SK-N-SH (cell line): ENCODE measurements around the gene WDR7. TPM values are rescaled to one million over a fixed set of nuclear protein-coding genes. Genes with fewer than 3 reads are reported as not detected.

Experiments
- CTCF ChIA-PET: fragments of 300-600, 350-600 bp; formaldehyde crosslinking; extraction: SDS; loops from one replicate; lab custom pipeline; 2021; lab: Yijun Ruan, JAX
- POLR2A ChIA-PET: fragments of 350-600 bp; sonication (Branson Sonifier 250); formaldehyde crosslinking; extraction: SDS; loops from one replicate; lab custom pipeline; 2020; ENCODE audit warnings: antibody characterized with exemption, inconsistent platforms; lab: Yijun Ruan, JAX
- DNase-seq: peaks from one replicate; pipeline ENCODE4 v3.0.0; 2012
- H2AFZ ChIP-seq: fragments of 200-600 bp; sonication (generic); 2 replicates; pipeline ENCODE4 v1.8.1; 2016; ENCODE audit warnings: antibody characterized with exemption, mild to moderate bottlenecking, low read depth
- H3F3A ChIP-seq: fragments of 200-600 bp; sonication (generic); replicated peaks from 2 replicates; pipeline ENCODE3; 2016; ENCODE audit warnings: antibody characterized with exemption, mild to moderate bottlenecking; ENCODE audit not compliant: insufficient read depth
- H3K27ac ChIP-seq, 2 experiments: fragments of 200-500 bp in 1 of 2; fragments of 200-600 bp in 1 of 2; sonication (Bioruptor generic) in 1 of 2; sonication (generic), shearing (Covaris generic) in 1 of 2; 2 replicates each; pipeline versions ENCODE4 v1.5.1 to v1.6.1; 2014 to 2016; ENCODE audit warnings: low read depth in 2 of 2, inconsistent platforms in 1 of 2, low read length in 1 of 2, mild to moderate bottlenecking in 1 of 2, mixed read lengths in 1 of 2
- H3K27me3 ChIP-seq: fragments of 200-600 bp; sonication (generic), shearing (Covaris generic); 2 replicates; pipeline ENCODE4 v1.6.1; 2016; ENCODE audit warnings: mixed run types; ENCODE audit not compliant: insufficient read depth
- H3K36me3 ChIP-seq, 2 experiments: fragments of 200-500 bp in 1 of 2; fragments of 200-600 bp in 1 of 2; sonication (Bioruptor generic) in 1 of 2; sonication (generic) in 1 of 2; replicated peaks in 1 of 2; 2 replicates each; pipeline versions ENCODE3 to v1.5.1; 2014 to 2016; ENCODE audit warnings: low read length in 1 of 2, mild to moderate bottlenecking in 1 of 2; ENCODE audit not compliant: insufficient read depth in 2 of 2, control insufficient read depth in 1 of 2
- H3K4me1 ChIP-seq, 2 experiments: fragments of 200-500 bp in 1 of 2; fragments of 200-600 bp in 1 of 2; sonication (Bioruptor generic) in 1 of 2; sonication (generic), shearing (Covaris generic) in 1 of 2; 2 replicates each; pipeline versions ENCODE4 v1.5.1 to v1.6.1; 2014 to 2016; ENCODE audit warnings: low read depth in 1 of 2, low read length in 1 of 2, mixed run types in 1 of 2; ENCODE audit not compliant: insufficient read depth in 2 of 2, control insufficient read depth in 1 of 2
- H3K4me2 ChIP-seq: fragments of 200-600 bp; sonication (generic), shearing (Covaris generic); 2 replicates; pipeline ENCODE4 v1.6.1; 2017; ENCODE audit warnings: mixed run types
- H3K4me3 ChIP-seq, 2 experiments: fragments of 200-500 bp in 1 of 2; fragments of 200-600 bp in 1 of 2; sonication (Bioruptor generic) in 1 of 2; sonication (generic), shearing (Covaris generic) in 1 of 2; 2 replicates each; pipeline versions ENCODE4 v1.5.1 to v1.8.1; 2014 to 2016; ENCODE audit warnings: low read depth in 2 of 2, inconsistent platforms in 1 of 2, low read length in 1 of 2, mild to moderate bottlenecking in 1 of 2, mixed read lengths in 1 of 2, moderate library complexity in 1 of 2
- H3K79me2 ChIP-seq: fragments of 200-600 bp; sonication (generic); 2 replicates; pipeline ENCODE4 v1.8.1; 2017; ENCODE audit warnings: mild to moderate bottlenecking; ENCODE audit not compliant: insufficient read depth
- H3K9ac ChIP-seq: fragments of 200-600 bp; sonication (generic); 2 replicates; pipeline ENCODE4 v1.6.1; 2017; ENCODE audit warnings: mixed run types
- H3K9me2 ChIP-seq: fragments of 200-600 bp; sonication (generic); 2 replicates; pipeline ENCODE4 v1.6.1; 2017; ENCODE audit warnings: mixed run types
- H3K9me3 ChIP-seq: fragments of 200-600 bp; sonication (generic); 2 replicates; pipeline ENCODE4 v1.6.1; 2017; ENCODE audit warnings: mixed run types, mild to moderate bottlenecking, moderate library complexity
- H4K20me1 ChIP-seq: fragments of 200-600 bp; sonication (generic); 2 replicates; pipeline ENCODE4 v1.6.1; 2017; ENCODE audit warnings: mild to moderate bottlenecking, mixed run types; ENCODE audit not compliant: insufficient read depth
- CHD2 ChIP-seq: fragments of 150-350 bp; IDR thresholded peaks from 2 replicates; pipeline ENCODE4 v1.6.1; 2018; ENCODE audit warnings: low read length; ENCODE audit not compliant: partially characterized antibody
- ELF1 ChIP-seq: IDR thresholded peaks from 2 replicates; pipeline ENCODE4 v1.4.0; 2012
- EP300 ChIP-seq, 2 experiments: IDR thresholded peaks; 2 replicates each; pipeline versions ENCODE4 v1.4.0 to v1.6.1; 2012; ENCODE audit warnings: borderline replicate concordance in 1 of 2, low read depth in 1 of 2, low read length in 1 of 2
- FOXJ3 ChIP-seq: sonication (generic); formaldehyde crosslinking; IDR thresholded peaks from 2 replicates; pipeline ENCODE4 v1.5.1; 2020; ENCODE audit warnings: mild to moderate bottlenecking, missing genetic modification reagents
- FOXM1 ChIP-seq: IDR thresholded peaks from 2 replicates; pipeline ENCODE4 v1.4.0; 2012; ENCODE audit warnings: low read depth, mild to moderate bottlenecking
- GABPA ChIP-seq: IDR thresholded peaks from 2 replicates; pipeline ENCODE4 v1.4.0; 2012; ENCODE audit warnings: low read depth, mild to moderate bottlenecking
- NFIC ChIP-seq: IDR thresholded peaks from 2 replicates; pipeline ENCODE4 v1.4.0; 2012; ENCODE audit warnings: borderline replicate concordance
- NRF1 ChIP-seq: IDR thresholded peaks from 2 replicates; pipeline ENCODE4 v1.6.1; 2012; ENCODE audit warnings: low read depth, mild to moderate bottlenecking, low read length
- RCOR1 ChIP-seq: fragments of 150-350 bp; IDR thresholded peaks from 2 replicates; pipeline ENCODE4 v1.6.1; 2017; ENCODE audit warnings: antibody characterized with exemption, low read length
- RFX5 ChIP-seq: IDR thresholded peaks from 2 replicates; pipeline ENCODE4 v1.6.1; 2012; ENCODE audit warnings: mild to moderate bottlenecking, improper control_type of control experiment, low read length
- RXRA ChIP-seq: IDR thresholded peaks from 2 replicates; pipeline ENCODE4 v1.4.0; 2012; ENCODE audit warnings: low read depth, mild to moderate bottlenecking, borderline replicate concordance
- SIN3A ChIP-seq: IDR thresholded peaks from 2 replicates; pipeline ENCODE4 v1.6.1; 2012; ENCODE audit warnings: low read depth, mild to moderate bottlenecking, low read length, moderate library complexity, borderline replicate concordance
- SMC3 ChIP-seq: IDR thresholded peaks from 2 replicates; pipeline ENCODE4 v1.6.1; 2012; ENCODE audit warnings: low read depth, low read length, improper control_type of control experiment
- TAF1 ChIP-seq: IDR thresholded peaks from 2 replicates; pipeline ENCODE4 v1.6.1; 2012; ENCODE audit warnings: low read depth, mild to moderate bottlenecking, low read length, moderate library complexity, borderline replicate concordance
- YY1 ChIP-seq: IDR thresholded peaks from 2 replicates; pipeline ENCODE4 v1.4.0; 2012; ENCODE audit warnings: low read depth, mild to moderate bottlenecking
- WGBS: methylation state at CpG from one replicate; pipeline ENCODE4 v1.1.6; 2017; ENCODE audit warnings: low lambda C conversion rate; 5-methylcytosine and 5-hydroxymethylcytosine counted together
- polyA plus RNA-seq, 3 experiments: library from polyadenylated mRNA; depleted of rRNA; stranded (reverse); fragments of >200 nt; gene quantifications; 2 replicates each; pipeline ENCODE4 v1.2.3, GENCODE V29; 2012
- TF ChIP-seq, protein P1 (sequence below): IDR thresholded peaks from 2 replicates; pipeline ENCODE4 v1.4.0; 2012; ENCODE audit warnings: low read depth
- TF ChIP-seq, protein P2 (sequence below): fragments of 200-600 bp; sonication (generic); IDR thresholded peaks from 2 replicates; pipeline ENCODE4 v1.6.1; 2017; ENCODE audit warnings: antibody characterized with exemption, mild to moderate bottlenecking, moderate library complexity
- TF ChIP-seq, protein P3 (sequence below): fragments of 150-350 bp; IDR thresholded peaks from 2 replicates; pipeline ENCODE4 v1.6.1; 2017; ENCODE audit warnings: antibody characterized with exemption, low read length, low read depth, borderline replicate concordance
- TF ChIP-seq, protein P4 (sequence below): IDR thresholded peaks from 2 replicates; pipeline ENCODE4 v1.4.0; 2012; ENCODE audit warnings: low read depth, borderline replicate concordance
- TF ChIP-seq, protein P5 (sequence below): IDR thresholded peaks from 2 replicates; pipeline ENCODE4 v1.4.0; 2012; ENCODE audit warnings: low read depth, borderline replicate concordance

WDR7 gene
- polyA plus RNA-seq, 1 of the 3 experiments (the other 2 are of a cell fraction): 4.1 TPM

DNA sequence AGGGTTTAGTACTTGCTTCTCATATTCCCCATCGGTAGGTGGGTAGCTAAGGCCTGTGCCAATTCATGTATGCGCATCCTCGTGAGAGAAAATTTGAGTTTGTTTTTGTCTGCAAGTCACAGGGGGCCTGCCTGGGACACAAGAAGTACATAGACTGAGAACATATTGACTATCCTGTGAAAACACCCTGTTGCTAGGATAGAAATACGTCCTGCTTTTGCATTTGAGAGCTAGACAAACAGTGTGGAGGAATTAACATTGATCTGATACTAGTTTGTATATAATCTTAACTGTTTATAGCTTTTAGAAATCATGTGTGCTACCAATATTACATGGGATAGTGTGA lies 10.9 kb downstream of the WDR7 start (continued):
- TF ChIP-seq, protein P1, sequence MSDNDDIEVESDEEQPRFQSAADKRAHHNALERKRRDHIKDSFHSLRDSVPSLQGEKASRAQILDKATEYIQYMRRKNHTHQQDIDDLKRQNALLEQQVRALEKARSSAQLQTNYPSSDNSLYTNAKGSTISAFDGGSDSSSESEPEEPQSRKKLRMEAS: no peak
- TF ChIP-seq TAF1 (no peak), RCOR1 (no peak), RFX5 (no peak)

DNA sequence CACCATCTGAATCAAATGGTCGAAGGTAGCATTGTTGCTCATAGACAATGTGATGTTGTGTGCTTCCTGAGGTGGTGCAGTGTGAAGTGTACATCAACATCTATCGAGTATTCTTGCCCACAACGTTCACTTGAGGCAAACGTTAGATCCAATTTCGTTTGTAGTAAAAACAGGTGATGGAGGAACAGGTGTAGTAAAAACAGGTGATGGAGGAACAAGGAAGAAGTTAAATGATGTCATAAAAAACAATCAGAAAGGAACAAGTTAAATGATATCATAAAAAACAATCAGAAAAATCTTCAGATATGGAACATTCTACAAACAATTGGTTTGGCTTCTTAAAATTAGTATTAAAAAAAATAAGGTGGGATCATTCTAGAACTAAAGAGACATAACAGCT lies 11.3 kb downstream of the WDR7 start:
- no peaks in the 10 kb centered on the region for H3F3A ChIP-seq
- H3K9ac ChIP-seq: no peak overlapping the region
- no peaks in the 10 kb centered on the region for H3K4me1 ChIP-seq
- WGBS: 83% methylated on average over 5 of the region's 5 CpGs
- no peaks in the 10 kb centered on the region for H3K27me3 ChIP-seq
- no peaks in the 10 kb centered on the region for H3K9me2 ChIP-seq
- no peak overlapping the region for H2AFZ ChIP-seq
- no peaks in the 10 kb centered on the region for H4K20me1 ChIP-seq
- no peak overlapping the region for H3K4me2 ChIP-seq
- H3K79me2 ChIP-seq: peaks cover 13% of the 10 kb centered on the region; the same call in 1 of the 2 replicates
- H3K36me3 ChIP-seq: no peaks in the 10 kb centered on the region
- no peak for TF ChIP-seq NFIC
- TF ChIP-seq ELF1: no peak
- no peak for TF ChIP-seq SMC3
- no peak for TF ChIP-seq YY1
- TF ChIP-seq, protein P2, sequence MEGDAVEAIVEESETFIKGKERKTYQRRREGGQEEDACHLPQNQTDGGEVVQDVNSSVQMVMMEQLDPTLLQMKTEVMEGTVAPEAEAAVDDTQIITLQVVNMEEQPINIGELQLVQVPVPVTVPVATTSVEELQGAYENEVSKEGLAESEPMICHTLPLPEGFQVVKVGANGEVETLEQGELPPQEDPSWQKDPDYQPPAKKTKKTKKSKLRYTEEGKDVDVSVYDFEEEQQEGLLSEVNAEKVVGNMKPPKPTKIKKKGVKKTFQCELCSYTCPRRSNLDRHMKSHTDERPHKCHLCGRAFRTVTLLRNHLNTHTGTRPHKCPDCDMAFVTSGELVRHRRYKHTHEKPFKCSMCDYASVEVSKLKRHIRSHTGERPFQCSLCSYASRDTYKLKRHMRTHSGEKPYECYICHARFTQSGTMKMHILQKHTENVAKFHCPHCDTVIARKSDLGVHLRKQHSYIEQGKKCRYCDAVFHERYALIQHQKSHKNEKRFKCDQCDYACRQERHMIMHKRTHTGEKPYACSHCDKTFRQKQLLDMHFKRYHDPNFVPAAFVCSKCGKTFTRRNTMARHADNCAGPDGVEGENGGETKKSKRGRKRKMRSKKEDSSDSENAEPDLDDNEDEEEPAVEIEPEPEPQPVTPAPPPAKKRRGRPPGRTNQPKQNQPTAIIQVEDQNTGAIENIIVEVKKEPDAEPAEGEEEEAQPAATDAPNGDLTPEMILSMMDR: no peak
- no peak for TF ChIP-seq FOXJ3 (CRISPR knock-in tag)
- TF ChIP-seq FOXM1: no peak
- TF ChIP-seq, protein P3, sequence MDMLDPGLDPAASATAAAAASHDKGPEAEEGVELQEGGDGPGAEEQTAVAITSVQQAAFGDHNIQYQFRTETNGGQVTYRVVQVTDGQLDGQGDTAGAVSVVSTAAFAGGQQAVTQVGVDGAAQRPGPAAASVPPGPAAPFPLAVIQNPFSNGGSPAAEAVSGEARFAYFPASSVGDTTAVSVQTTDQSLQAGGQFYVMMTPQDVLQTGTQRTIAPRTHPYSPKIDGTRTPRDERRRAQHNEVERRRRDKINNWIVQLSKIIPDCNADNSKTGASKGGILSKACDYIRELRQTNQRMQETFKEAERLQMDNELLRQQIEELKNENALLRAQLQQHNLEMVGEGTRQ: no peak
- TF ChIP-seq SIN3A: no peak
- TF ChIP-seq, protein P4, sequence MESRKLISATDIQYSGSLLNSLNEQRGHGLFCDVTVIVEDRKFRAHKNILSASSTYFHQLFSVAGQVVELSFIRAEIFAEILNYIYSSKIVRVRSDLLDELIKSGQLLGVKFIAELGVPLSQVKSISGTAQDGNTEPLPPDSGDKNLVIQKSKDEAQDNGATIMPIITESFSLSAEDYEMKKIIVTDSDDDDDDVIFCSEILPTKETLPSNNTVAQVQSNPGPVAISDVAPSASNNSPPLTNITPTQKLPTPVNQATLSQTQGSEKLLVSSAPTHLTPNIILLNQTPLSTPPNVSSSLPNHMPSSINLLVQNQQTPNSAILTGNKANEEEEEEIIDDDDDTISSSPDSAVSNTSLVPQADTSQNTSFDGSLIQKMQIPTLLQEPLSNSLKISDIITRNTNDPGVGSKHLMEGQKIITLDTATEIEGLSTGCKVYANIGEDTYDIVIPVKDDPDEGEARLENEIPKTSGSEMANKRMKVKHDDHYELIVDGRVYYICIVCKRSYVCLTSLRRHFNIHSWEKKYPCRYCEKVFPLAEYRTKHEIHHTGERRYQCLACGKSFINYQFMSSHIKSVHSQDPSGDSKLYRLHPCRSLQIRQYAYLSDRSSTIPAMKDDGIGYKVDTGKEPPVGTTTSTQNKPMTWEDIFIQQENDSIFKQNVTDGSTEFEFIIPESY: no peak
- TF ChIP-seq NRF1: no peak
- no peak for TF ChIP-seq RXRA
- no peak for TF ChIP-seq EP300 (IDR thresholded peaks at IDR 0.05; ENCODE audit: borderline replicate concordance in 1 of 2, low read depth in 1 of 2, low read length in 1 of 2)
- TF ChIP-seq, protein P5, sequence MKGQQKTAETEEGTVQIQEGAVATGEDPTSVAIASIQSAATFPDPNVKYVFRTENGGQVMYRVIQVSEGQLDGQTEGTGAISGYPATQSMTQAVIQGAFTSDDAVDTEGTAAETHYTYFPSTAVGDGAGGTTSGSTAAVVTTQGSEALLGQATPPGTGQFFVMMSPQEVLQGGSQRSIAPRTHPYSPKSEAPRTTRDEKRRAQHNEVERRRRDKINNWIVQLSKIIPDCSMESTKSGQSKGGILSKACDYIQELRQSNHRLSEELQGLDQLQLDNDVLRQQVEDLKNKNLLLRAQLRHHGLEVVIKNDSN: no peak
- TF ChIP-seq, protein P1: no peak
- no peak for TF ChIP-seq CHD2
- TF ChIP-seq GABPA: no peak
- ChIA-PET CTCF (no interaction called here), POLR2A (no interaction called here)
- no peak overlapping the region for H3K4me3 ChIP-seq
- H3K9me3 ChIP-seq: no peaks in the 10 kb centered on the region
- no peak overlapping the region for H3K27ac ChIP-seq
- DNase-seq: no peak
